ENCODE measurements around the gene CAMTA1. TPM values are rescaled to one million over a fixed set of nuclear protein-coding genes. Genes with fewer than 3 reads are reported as not detected.
A peak's percentile ranks its signal among the peaks of the same experiment; 100 is the strongest.
"Not testable (repeated sequence)": the region's sequence is repeated elsewhere in the genome, so short reads cannot be mapped to it uniquely, and the experiment has no call there.

CAMTA1 gene
- total RNA-seq, 1 donor from 2014 or later, result 34.4 TPM

DNA sequence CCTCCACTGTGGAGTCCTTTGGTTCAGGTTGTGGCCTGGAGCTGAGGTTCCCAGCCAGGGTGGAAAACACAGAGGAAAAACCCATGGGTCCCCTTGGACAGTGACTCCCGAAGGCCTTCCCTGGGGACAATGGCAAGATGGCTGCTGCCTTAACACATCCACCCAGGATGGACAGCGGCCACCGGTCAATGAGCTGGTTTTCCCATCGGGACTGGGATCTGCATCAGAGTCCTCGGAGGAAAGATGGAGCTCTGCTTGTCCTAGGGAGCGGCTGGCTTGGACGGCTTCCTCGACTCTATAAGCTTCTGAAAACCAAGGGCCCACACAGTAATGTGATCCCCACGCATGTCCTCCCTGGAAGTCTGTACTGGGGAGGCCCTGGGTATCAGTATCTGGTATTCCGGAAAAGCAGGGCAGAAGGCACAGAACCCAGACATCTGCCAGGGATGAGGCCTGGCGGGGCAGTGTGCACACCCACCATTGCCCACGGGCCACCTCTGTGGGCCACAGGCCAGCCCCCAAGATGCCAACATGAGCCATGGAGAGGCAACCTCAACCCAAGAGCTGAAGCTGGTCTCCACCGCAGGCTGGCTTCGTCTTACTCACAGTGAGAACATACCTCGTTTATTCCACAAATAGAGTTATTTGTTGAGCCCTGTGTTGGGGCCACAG lies 891.2 kb downstream of the CAMTA1 start:
- no peak for ATAC-seq

DNA sequence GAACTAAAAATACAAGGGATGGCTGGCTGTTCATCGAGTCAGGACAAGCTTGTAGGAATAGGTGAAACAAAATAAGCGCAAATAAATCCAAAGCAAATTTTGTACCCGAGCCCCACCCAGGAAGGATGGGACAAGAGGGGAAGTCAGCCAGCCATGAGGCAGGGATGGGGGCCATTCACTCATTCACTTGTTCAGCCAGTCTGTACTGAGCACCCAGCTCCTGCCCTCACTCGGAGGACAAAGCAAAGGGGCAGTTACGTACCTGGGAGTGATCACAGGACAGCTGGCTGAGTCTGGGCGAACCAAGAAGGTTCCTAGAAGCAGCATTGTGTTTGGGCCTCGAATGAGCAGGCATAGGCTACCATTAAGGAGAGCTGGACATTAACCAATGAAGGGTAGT lies 891.9 kb downstream of the CAMTA1 start:
- no peak for ATAC-seq

DNA sequence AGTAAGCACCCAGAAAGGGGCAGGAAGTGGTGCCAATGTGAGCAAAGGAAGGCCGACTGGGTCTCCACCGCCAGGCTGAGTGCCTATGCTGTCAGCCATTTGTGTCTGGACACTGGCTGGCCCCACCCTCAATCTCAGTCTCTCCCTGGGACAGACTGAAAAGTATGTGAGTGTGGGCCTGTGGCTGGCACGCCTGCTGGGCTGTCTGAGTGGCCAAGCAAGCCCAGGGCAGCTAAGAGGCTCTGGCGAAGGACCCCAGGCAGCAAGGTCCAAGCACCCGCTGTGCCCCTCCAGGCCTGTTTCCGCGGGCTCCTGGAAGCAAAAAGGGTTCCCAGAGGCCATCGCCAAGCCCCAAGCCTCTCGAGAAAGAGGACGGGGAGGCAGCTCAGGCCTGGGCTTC lies 892.6 kb downstream of the CAMTA1 start:
- no peak for ATAC-seq

- peak; percentile 13 for ATAC-seq
Observed at GRCh38 chr1:7678491-7679158, 893.4 kb downstream of the CAMTA1 start.

- ATAC-seq, result no peak
Observed at GRCh38 chr1:7679159-7679872, 894.1 kb downstream of the CAMTA1 start.

- ATAC-seq, result no peak
Observed at GRCh38 chr1:7679873-7680206, 894.6 kb downstream of the CAMTA1 start.

DNA sequence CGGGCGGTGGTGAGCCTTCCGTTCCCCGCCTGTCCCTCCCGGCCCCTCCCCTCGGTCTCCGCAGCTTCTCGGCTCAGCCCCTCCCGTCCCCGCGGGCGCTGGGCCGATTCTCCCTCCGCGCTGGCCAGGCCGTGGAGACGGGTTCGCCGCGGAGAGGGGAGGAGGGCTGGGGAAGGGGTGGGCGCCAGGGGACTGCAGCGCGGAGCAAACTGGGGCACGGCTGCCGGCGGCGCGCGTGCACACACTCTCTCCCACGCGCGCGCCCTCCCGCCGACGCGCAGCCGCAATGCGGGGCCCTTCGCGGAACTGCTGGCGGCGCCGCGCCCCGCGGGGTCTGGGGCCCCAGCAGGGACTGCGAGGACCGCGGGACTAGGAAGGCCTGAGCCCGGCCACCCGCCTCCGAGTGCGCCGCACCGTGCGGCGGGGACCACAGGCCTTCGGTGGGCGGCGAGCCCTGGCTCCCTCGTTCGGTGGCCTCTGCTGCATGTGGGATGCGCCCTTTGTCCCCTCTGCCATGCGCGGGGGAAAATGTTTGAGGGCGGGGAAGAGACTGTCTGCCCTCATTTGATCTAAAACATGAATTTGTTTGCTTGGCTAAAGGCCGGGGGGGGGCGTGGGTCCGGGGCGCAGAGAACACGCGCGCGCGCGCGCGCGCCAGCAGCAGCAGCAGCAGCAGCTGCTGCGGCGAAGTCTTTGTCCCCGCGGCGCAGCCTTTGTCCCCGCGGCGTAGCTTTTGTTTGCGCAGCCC lies 895.1 kb downstream of the CAMTA1 start:
- peak; percentile 27 for ATAC-seq

- no peak for ATAC-seq
Observed at GRCh38 chr1:7680955-7681268, 895.7 kb downstream of the CAMTA1 start.

DNA sequence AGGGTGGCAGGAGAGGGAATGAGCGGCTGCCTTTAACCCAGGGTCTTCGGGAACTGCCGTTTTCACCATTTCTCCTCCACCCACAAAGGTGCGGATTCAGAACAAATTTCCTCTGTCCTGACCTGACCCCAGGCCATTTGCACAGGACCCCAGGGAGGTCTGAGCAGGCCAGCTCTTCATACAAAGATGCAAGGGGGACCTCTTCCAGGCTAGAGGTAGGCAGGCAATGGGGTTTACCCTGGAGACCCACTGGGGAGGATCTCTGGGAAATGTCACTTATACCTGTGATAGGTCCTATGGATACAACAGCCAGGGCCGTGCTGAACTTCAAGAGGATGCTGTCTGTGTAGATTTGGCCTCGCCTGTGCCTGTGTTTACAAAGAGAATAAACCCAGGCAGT lies 896.1 kb downstream of the CAMTA1 start:
- no peak for ATAC-seq

DNA sequence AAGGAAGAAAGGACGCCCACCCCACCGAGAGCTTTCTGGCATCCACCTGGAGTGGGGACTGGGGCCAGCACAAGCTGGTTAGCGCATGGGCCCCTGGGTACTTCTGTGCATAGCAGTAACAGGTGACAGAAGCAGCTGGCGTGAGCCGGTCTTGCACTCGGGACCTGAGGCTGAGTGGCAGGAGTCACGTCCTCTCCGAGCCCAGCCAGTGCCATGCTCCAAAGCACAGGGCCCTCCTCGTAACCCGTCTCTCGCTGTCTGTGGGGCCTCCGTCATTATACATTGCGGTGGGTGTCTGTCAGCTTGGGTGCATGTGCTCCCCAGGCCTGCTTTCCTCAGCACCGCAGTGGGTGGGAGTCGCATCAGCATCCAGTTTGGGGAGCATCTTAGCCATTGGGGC lies 898.3 kb downstream of the CAMTA1 start:
- ATAC-seq, result no peak

- ATAC-seq, result no peak
Observed at GRCh38 chr1:7684132-7684531, 898.9 kb downstream of the CAMTA1 start.

- ATAC-seq, result no peak
Observed at GRCh38 chr1:7684861-7685635, 899.8 kb downstream of the CAMTA1 start.

DNA sequence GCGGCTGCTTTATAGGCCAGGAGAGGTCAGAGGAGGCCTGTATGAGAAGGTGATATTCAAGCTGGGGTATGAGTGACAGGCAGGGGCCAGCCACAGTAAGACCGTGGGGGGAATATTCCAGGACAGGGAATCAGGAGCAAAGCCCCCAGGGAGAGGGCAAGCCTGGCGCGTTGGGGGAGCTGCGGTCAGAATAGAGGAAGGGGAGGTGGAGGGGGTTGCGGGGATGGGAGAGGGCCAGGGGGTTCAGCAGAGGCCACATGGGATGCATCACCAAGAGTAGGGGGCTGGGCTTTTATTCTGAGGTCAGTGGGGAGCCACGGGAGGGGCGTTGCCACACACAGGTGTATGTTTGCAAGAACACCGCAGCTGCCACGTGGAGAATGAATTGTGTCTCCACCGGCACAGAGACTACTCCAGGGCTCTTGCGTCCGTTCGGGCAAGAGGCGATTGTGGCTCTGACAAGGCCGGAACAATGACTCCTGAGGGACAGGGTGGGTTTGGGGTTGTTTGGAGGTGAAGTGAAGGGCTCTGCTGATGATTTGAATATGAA lies 901.1 kb downstream of the CAMTA1 start:
- no peak for ATAC-seq

DNA sequence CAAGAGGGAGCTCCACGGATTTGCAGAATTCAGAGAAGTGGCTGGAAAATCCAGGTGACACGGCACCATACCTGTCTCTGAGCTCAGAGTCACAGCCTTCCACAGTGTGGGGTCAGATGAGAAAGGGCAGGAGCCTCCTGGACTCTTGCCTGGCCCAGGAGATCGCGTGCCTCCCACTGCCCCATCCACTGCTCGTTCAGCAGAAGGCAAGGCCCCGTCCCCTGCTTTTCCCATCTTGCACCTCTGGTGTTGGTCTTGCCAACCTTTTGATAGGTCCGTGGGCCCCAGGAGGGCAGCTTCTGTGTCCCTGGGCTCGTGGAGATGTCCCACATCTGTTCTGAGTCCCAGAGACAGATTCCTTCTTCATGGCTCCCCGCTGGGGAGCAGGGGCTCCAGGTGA lies 902.2 kb downstream of the CAMTA1 start:
- ATAC-seq, result no peak

DNA sequence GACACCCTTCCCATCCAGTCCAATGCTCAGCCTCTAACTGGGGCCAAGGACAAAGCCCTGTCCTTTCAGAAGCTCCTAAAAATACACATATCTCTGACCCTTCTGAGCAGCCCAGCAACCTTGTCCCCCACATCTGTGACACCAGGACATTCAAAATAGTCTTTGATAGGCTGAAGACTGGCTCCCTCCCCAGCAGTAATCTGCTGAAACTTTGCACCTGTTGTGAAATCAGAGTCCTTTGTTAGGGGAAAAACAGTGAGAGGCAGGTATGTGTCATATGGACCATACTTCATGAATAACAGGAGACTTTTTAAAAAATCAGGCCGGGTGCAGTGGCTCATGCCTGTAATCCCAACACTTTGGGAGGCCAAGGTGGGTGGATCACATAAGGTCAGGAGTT lies 903.4 kb downstream of the CAMTA1 start:
- ATAC-seq, result no peak

- ATAC-seq, result not testable (repeated sequence)
Observed at GRCh38 chr1:7689307-7689706, 904.1 kb downstream of the CAMTA1 start.

- ATAC-seq, result no peak
Observed at GRCh38 chr1:7690076-7690475, 904.8 kb downstream of the CAMTA1 start.

DNA sequence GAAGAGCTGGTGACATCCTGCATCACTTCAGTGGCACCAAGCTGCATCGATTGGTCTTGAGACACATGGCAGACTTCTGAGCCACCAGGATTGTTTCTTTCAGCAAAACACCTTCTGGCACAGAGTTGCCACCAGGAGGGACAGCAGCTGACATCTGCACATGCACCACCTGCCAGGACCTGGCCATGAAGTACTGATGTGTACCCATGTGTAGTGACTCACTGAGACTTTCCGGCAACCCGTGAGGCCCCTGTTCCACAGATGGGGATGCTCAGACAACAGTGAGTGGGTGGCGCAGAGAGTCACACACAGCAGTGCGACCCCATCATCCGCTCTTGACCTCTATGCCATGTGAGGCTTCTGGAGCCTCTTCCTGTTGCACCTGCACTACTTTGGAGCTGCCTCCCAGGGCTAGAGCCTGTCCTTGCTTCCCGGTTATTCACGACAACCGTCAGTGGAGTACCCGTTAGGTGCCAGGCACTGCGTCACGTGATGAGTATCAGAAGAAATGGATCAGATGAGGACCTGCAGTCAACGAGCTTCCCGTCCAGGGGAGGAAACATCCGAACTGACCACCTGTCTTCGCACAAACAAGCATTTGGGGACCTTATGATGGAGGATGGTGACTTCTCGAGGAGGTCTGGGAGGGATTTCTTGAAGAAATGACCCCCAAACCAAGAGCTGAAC lies 905.4 kb downstream of the CAMTA1 start:
- ATAC-seq, result no peak

GRCh38 chr1:7691576-7691975 lies 906.3 kb downstream of the CAMTA1 start:
- ATAC-seq, result no peak

- no peak for ATAC-seq
Observed at GRCh38 chr1:7692005-7692404, 906.8 kb downstream of the CAMTA1 start.

- ATAC-seq, result not testable (repeated sequence)
Observed at GRCh38 chr1:7693037-7693436, 907.8 kb downstream of the CAMTA1 start.

- no peak for ATAC-seq
Observed at GRCh38 chr1:7693662-7694061, 908.4 kb downstream of the CAMTA1 start.
